Measurements from ENCODE around the gene RACGAP1. TPM values are rescaled to one million over a fixed set of nuclear protein-coding genes. Genes with fewer than 3 reads are reported as not detected.
"Not testable (repeated sequence)": the region's sequence is repeated elsewhere in the genome, so short reads cannot be mapped to it uniquely, and the experiment has no call there.

Gene RACGAP1
- polyA plus RNA-seq, 1 donor = 20.7 TPM

GRCh38 chr12:49989400-49989799, 35.9 kb downstream of the RACGAP1 start:
- not testable (repeated sequence) for DNase-seq (ENCODE audit: low read depth)

DNA sequence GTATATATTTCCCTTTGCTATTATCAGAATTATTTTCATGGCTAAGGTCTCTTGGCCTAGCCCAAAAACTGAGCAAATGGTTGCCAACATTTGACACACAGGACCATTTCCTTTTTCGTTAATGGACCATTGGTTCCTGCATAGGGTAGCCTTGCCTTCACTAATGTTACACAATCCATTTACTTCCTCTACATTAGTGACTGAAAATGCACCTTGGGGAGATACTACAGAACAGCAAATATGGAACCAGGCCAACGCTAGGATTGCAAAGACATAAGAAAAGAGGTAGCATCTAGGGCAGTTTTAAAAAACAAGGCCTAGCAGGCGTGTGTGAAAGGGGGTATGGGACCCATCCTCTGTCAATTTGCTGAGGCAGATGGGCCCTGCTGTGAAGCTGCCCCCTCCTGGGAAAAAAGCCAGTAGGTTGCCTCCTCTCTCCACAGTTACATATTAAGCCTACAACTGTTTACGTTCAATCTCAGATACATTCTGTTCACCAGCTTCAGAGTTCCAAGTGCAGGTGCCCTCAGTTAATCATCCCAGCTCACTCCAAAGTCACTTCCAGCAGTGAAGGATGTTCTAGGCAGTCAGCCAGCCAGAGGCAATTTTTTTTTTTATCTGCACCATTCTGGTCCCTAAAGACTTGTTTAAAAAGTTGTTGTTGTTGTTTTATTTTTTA, 37.5 kb downstream of the RACGAP1 start:
- no peak for DNase-seq (ENCODE audit: low read depth)

DNA sequence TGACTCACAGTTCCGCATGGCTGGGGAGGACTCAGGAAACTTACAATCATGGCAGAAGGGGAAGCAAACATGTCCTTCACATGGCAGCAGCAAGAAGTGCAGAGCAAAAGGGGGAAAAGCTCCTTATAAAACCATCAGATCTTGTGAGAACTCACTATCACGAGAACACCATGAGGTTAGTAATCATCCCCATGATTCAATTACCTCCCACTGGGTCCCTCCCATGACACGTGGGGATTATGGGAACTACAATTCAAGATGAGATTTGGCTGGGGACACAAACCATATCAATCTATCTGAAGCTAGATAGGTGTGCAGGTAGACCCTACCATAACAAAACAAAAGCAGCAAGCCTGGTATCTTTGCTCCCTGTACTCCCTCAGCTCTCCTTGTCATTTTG, 38.8 kb downstream of the RACGAP1 start:
- DNase-seq (ENCODE audit: low read depth) = not testable (repeated sequence)

GRCh38 chr12:49985981-49986380, 39.3 kb downstream of the RACGAP1 start:
- no peak for DNase-seq (ENCODE audit: low read depth)

DNA sequence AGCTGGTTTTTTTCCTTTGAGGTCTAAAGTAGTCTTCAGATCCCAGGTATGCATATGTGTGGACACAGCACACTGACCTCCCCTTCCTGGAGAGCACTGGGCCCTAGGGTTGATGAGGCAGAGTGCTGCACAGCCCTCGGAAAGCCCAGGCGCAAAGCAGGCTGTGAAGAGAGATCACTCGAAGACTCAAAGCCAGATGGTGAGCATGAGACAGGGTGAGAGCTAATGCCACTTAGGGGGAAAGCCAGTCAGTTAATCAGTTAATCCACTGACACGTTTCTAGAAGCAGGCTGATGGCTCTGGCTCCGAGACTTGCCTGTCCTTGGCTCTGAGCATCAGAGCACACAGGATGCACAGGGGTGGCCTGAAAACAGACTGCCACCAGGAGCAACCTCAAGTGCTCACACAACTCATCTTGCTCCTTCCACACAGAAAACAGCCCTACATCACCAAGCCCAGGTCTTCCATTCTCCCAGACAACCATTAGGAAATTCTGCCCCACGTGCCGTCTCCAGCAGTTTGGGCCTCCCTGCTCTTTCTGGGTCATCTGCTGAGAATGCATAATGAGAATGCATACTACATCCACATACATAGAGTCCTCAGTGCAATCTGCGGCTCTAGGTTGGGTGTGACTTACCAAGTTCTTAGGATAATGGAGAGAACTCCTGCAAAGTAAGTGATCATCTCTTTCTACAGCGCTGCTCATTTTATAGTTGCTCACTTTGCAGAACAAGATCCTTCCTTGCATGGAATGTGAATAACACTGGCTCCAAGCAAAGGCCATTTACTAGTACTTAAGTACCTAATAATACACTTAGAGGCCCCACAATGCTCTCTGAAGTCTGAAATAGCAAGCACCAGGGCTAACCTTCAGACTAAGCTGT, 40.6 kb downstream of the RACGAP1 start:
- DNase-seq (ENCODE audit: low read depth) = no peak

DNA sequence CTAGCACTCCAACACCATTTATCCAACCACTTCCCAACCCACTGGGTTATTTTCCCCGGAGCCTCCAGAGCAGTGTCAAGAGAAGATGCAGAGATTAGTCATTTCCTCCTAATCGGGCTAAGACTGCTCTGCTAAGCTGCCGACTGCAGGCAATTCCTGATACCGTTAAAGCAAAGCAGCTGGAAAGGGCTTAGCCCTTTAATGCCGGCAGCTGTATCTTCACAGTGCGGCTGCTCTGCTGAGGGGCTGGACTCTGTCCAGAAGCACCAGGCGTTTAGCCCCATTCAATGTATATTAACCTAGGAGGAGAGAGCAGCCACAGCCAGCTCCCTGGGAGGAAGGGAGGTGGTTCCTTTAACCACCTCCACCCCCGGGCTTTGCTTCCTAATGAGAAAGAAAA, 41.4 kb downstream of the RACGAP1 start:
- no peak for DNase-seq (ENCODE audit: low read depth)

- no peak for DNase-seq (ENCODE audit: low read depth)
These were observed 42.8 kb downstream of the RACGAP1 start for GRCh38 chr12:49982246-49983087.

DNA sequence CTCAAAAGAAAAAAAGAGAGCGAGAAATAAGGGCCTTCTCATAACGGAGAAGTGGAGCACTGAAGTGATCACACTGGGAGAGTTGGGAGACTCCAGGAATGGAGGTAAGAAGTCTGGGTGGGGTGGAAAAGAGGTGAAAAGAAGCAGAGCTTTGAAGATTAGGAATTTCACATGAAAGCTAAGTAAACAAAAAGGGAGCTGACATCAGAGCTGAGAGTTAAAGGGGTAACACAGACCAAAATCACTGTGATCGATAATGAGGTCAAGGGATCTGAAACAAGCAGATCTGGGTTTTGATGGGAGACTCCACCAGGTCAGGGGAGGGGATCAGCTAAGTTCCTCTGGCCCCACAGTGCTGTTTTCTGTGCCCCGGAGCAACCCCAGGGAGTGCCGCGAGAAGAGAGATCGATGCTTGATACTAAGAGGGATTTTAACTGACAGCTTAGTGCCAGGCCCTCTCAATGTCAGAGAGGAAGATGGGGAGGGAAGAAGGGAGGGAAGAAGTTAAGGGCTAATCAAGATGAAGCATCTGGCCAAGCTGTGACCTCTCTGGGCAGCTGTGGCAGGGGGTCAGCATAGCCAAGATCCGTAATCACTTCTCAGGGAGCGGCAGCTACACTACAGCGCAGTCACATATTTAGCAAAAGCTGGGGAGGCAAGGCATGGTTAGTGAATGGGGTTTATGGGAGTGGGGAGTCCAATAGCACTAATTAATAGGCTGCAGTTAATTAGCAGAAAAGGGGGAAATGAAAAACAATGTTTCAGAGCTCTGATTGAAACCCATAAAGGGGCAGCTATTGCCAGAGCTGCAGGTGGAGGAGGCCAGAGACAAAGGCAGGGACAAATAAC, 44.6 kb downstream of the RACGAP1 start:
- no peak for DNase-seq (ENCODE audit: low read depth)

DNA sequence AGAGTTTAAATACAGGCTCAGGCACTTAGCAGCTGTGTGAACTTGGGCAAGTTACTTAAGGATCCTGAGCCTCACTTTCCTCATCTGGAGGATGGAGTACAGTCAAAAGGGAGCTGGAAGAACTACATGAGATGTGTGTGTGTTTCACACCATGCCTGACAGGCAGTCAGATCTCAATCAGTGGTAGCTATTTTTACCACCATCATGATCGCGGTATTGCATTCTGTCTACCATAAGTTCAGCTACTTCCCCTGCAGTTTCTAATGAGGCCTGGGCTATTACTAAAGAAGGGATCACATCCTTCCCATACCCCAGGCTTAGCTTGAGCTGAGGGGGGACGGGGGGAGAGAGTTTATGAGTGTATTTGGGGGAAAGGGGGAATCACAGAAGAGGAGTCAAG, 45.5 kb downstream of the RACGAP1 start:
- DNase-seq (ENCODE audit: low read depth) = no peak

DNA sequence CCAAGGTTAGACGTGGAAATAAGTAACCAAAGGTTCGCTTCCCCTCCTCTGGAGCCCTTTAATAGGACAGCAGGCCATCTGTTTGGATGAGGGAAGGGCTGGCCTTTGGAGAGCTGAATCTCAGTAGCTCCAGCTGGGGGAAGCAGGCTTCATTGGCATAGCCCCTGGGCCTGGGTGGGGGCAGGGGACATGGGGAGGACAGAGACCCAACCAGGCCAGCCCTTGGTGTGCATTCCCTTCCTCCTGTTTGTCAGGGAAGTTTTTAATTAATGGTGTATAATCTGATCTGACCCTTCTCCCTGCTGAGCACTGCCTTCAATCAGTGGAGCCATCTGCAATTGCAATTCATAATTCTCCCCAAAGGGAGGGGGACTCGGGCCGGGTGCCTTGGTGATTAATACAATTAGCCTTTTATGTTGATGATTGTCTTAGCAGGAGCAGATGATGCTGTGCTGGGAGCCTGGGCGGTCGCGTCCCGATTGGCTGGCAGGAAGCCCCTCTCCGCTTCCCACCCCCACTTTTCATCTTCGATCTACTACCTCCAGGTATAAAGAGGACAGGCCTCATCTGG, 46.2 kb downstream of the RACGAP1 start:
- no peak for DNase-seq (ENCODE audit: low read depth)

GRCh38 chr12:49978125-49978524, 47.2 kb downstream of the RACGAP1 start:
- no peak for DNase-seq (ENCODE audit: low read depth)

DNA sequence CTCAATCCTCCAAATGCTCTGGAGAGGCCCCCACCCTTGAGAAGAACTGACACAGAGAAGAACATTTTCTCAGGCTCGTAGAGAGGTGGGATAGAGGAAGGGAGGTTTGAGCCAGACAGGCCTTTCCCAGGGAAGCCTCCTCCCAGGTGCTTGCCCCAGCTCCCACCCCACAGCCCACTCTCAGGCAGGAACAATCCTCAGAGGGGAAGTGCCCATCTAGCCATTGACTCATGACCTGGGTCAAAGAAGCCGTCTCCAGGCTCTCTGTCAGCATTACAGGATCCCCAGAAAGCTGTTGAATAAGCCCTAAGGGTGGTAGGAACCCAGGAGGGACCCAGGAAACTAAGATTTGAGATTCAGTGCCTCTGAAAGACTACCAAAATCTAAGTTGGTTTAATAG, 48.7 kb downstream of the RACGAP1 start:
- no peak for DNase-seq (ENCODE audit: low read depth)

- DNase-seq (ENCODE audit: low read depth) = no peak
These were observed 50.0 kb downstream of the RACGAP1 start for GRCh38 chr12:49975318-49975761.

DNA sequence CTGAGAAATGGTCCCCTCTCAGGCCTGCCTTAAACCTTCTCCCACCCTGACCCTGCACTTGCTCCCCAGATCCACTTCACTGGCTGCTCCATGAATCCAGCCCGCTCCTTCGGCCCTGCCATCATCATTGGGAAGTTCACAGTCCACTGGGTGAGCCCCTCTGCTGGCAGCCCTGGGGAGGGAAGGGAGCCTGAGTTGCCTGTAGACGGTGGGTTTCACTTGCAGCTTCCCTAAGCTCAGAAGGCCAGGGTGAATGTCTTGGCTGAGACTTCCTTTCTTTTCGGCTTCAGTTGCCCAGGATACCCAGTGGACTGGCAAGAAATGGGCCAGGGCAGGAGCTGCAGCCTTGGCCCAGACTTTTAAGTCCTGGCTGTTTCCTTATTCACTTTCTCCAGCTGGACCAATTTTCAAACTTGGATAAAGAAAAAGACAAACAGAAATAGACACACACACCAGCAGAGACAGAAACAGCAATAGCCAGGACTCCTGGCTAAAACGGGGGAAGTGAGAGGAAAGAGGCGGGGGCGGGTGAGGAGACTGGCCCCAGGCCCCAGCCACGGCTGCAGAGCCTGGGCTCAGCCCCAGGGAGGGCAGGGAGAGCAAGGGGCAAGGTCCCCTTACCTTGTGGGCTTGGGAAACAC, 50.5 kb downstream of the RACGAP1 start:
- DNase-seq (ENCODE audit: low read depth) = no peak

DNA sequence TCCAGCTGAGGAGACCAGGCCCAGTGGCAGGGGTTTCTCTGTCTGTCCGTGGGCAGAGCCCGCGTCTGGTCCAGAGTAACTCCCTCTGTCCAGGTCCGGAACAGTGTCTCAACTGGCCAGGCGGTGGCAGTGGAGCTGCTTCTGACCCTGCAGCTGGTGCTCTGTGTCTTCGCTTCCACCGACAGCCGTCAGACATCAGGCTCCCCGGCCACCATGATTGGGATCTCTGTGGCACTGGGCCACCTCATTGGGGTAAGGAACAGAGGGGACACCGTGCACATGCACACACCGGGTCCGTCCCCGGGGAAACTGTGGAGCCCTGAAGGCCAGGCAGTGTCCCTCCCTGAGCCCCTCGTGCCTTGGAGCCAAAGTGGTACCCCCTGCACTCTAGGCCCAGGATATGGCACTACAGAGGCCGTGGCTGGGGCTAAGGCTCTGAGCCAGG, 51.0 kb downstream of the RACGAP1 start:
- no peak for DNase-seq (ENCODE audit: low read depth)

- DNase-seq (ENCODE audit: low read depth) = no peak
These were observed 51.9 kb downstream of the RACGAP1 start for GRCh38 chr12:49973361-49973830.

- DNase-seq (ENCODE audit: low read depth) = no peak
These were observed 52.5 kb downstream of the RACGAP1 start, which contains the start of gene AQP6 for GRCh38 chr12:49972641-49973360. AQP6 (plus strand) TSS chr12:49972947; CDS start chr12:49973174, 227 bp downstream.

DNA sequence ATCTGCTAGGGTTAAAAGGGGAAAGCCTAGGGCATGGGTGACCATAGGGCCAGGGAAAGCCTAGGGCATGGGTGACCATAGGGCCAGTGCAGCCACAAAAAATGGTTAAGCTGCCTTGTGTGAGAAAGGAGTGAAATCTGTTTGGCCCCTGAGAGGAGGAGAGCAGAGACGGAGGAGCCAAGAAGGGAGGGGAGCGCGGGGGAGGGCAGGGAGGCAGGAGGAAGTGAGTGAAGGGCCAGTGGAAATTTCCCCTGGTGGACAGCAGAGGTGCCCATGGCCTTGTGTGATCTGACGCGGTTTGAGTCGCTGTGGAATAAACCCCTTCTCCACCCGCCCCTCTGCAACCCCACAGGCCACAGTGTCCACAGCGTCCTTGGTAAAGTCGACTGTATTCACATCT, 53.2 kb downstream of the RACGAP1 start:
- no peak for DNase-seq (ENCODE audit: low read depth)

- DNase-seq (ENCODE audit: low read depth) = no peak
These were observed 54.2 kb downstream of the RACGAP1 start for GRCh38 chr12:49971141-49971540.
